Transverse colon (tissue), 4 donors: ENCODE measurements around the gene RAP1GAP2.

Experiments
- CTCF ChIP-seq, 5 experiments: fragments of 200-600 bp in 3 of 5; fragments of 450-650 bp in 2 of 5; sonication (generic) in 3 of 5; IDR thresholded peaks; 1 replicate in 2 of 5; 2 replicates in 3 of 5; pipeline ENCODE4 v1.5.1; 2016 to 2017; ENCODE audit warnings: antibody characterized with exemption in 5 of 5, inconsistent platforms in 3 of 5, mild to moderate bottlenecking in 2 of 5, moderate library complexity in 1 of 5
- POLR2AphosphoS5 ChIP-seq, 3 donors: sonication (generic); formaldehyde crosslinking; IDR thresholded peaks; one replicate each; pipeline ENCODE4 v1.6.1; 2016; ENCODE audit warnings: antibody characterized with exemption in 3 of 3

- TF ChIP-seq CTCF (IDR thresholded peaks at IDR 0.05) (peak in 1 of 5 experiments; percentile 13), POLR2AphosphoS5 (IDR thresholded peaks at IDR 0.05) (no peak)
Measured at GRCh38 chr17:2909175-2909845, 113.1 kb downstream of the RAP1GAP2 start.
